Activated CD4-positive, alpha-beta memory T cell treated with anti-CD3 and anti-CD28 coated beads for 36 hours (primary cell): Measurements from ENCODE around the gene PNMA1. TPM values are rescaled to one million over a fixed set of nuclear protein-coding genes. Genes with fewer than 3 reads are reported as not detected.

ENCODE experiments used
- CTCF ChIA-PET: fragments of 350-600 bp; sonication (Branson Sonifier 250); formaldehyde crosslinking; loops from one replicate; lab custom pipeline; 2021; ENCODE audit warnings: antibody characterized with exemption, inconsistent platforms; lab: Charles Lee
- POLR2A ChIA-PET: fragments of 350-600 bp; sonication (Branson Sonifier 250); formaldehyde crosslinking; loops from one replicate; lab custom pipeline; 2021; ENCODE audit warnings: antibody characterized with exemption; lab: Charles Lee
- DNase-seq: peaks from one replicate; pipeline ENCODE4 v3.0.0-alpha.2; 2020
- H3K27ac Mint-ChIP-seq: one replicate; pipeline ENCODE4 v1.8.0; 2021; ENCODE audit warnings: mixed read lengths
- H3K27me3 Mint-ChIP-seq: one replicate; pipeline ENCODE4 v1.8.0; 2021; ENCODE audit warnings: mixed read lengths
- H3K36me3 Mint-ChIP-seq: one replicate; pipeline ENCODE4 v1.8.0; 2021; ENCODE audit warnings: mixed read lengths
- H3K4me1 Mint-ChIP-seq: one replicate; pipeline ENCODE4 v1.8.0; 2021; ENCODE audit warnings: low read depth, mixed read lengths
- H3K4me3 Mint-ChIP-seq: one replicate; pipeline ENCODE4 v1.8.0; 2021; ENCODE audit warnings: mild to moderate bottlenecking, mixed read lengths
- H3K9me3 Mint-ChIP-seq: one replicate; pipeline ENCODE4 v1.8.0; 2021; ENCODE audit warnings: mixed read lengths
- intact Hi-C: fragments of 100-400 bp; cut with micrococcal nuclease; formaldehyde crosslinking; loops from one replicate; pipeline ENCODE4 v1.15.1; 2023
- total RNA-seq, 2 experiments: library from RNA; stranded (reverse); gene quantifications; one replicate each; pipeline ENCODE4 v1.2.3, GENCODE V29; 2021

PNMA1 gene
- total RNA-seq, 2 experiments from 2014 or later, result 28.2 to 28.3 TPM

- Mint-ChIP-seq H3K4me1 (peaks cover 44% of the 10 kb centered on the region), H3K36me3 (peaks cover 69% of the 10 kb centered on the region), H3K9me3 (no peaks in the 10 kb centered on the region), H3K4me3 (peak overlapping the region; percentile 13), H3K27me3 (no peaks in the 10 kb centered on the region), H3K27ac (peak overlapping the region; percentile 73)
- ChIA-PET CTCF (interaction anchor here (0.7 to 9.4 kb wide), 5 partner anchors 10 to 102 kb away, joined by 3 to 181 read pairs (median 3); no protein-coding TSS in a partner anchor), POLR2A (interaction anchor here (0.7 kb wide), 1 partner anchor 90 kb away, joined by 3 read pairs; no protein-coding TSS in a partner anchor)
- no peak for DNase-seq
- intact Hi-C loops, result no loop called here
These were observed 9.8 kb upstream of the PNMA1 start for GRCh38 chr14:73723797-73724661.

- Mint-ChIP-seq H3K27me3 (no peaks in the 10 kb centered on the region), H3K27ac (peak overlapping the region; percentile 73)
- POLR2A ChIA-PET, result interaction anchor here (0.7 to 0.8 kb wide), 3 partner anchors 12 to 91 kb away, joined by 3 read pairs; no protein-coding TSS in a partner anchor
These were observed 9.2 kb upstream of the PNMA1 start for GRCh38 chr14:73723406-73723796.

GRCh38 chr14:73722581-73722980 is 8.4 kb upstream of the PNMA1 start:
- intact Hi-C loops, result no loop called here

More at GRCh38 chr14:73723406-73723796, 9.2 kb upstream of the PNMA1 start:
- Mint-ChIP-seq H3K4me3 (no peak overlapping the region), H3K36me3 (peaks cover 63% of the 10 kb centered on the region), H3K4me1 (peaks cover 38% of the 10 kb centered on the region), H3K9me3 (no peaks in the 10 kb centered on the region)
- intact Hi-C loops, result no loop called here
- DNase-seq, result no peak
- CTCF ChIA-PET, result interaction anchor here (0.7 to 1.7 kb wide), 4 partner anchors 10 to 35 kb away, joined by 3 to 5 read pairs (median 3); no protein-coding TSS in a partner anchor

GRCh38 chr14:73721101-73721821 is 7.1 kb upstream of the PNMA1 start:
- intact Hi-C loops, result no loop called here
- no peak for DNase-seq
- Mint-ChIP-seq H3K4me3 (no peak overlapping the region), H3K4me1 (peaks cover 34% of the 10 kb centered on the region), H3K9me3 (no peaks in the 10 kb centered on the region), H3K27ac (peak overlapping the region; percentile 9), H3K36me3 (peaks cover 58% of the 10 kb centered on the region), H3K27me3 (no peaks in the 10 kb centered on the region)
- ChIA-PET POLR2A (interaction anchor here (0.6 to 1.1 kb wide), 3 partner anchors 8 to 93 kb away, joined by 3 read pairs; no protein-coding TSS in a partner anchor), CTCF (interaction anchor here (1.9 kb wide), 1 partner anchor 104 kb away, joined by 4 read pairs; no protein-coding TSS in a partner anchor)

More at GRCh38 chr14:73722581-73722980, 8.4 kb upstream of the PNMA1 start:
- no peak for DNase-seq
- Mint-ChIP-seq H3K9me3 (no peaks in the 10 kb centered on the region), H3K4me3 (no peak overlapping the region), H3K27ac (peak overlapping the region; percentile 54), H3K27me3 (no peaks in the 10 kb centered on the region), H3K4me1 (peaks cover 37% of the 10 kb centered on the region), H3K36me3 (peaks cover 64% of the 10 kb centered on the region)
- ChIA-PET POLR2A (interaction anchor here (0.8 to 1.1 kb wide), 3 partner anchors 9 to 65 kb away, joined by 3 read pairs; no protein-coding TSS in a partner anchor), CTCF (interaction anchor here (1.7 kb wide), 1 partner anchor 30 kb away, joined by 3 read pairs; no protein-coding TSS in a partner anchor)

- no peak overlapping the region for H3K4me3 Mint-ChIP-seq
- no peaks in the 10 kb centered on the region for H3K27me3 Mint-ChIP-seq
- peak overlapping the region; percentile 23 for H3K27ac Mint-ChIP-seq
- no peak for DNase-seq
- ChIA-PET POLR2A (no interaction called here), CTCF (interaction anchor here (1.2 to 1.9 kb wide), 2 partner anchors 8 to 105 kb away, joined by 4 read pairs; no protein-coding TSS in a partner anchor)
- H3K36me3 Mint-ChIP-seq, result peaks cover 56% of the 10 kb centered on the region
- peaks cover 28% of the 10 kb centered on the region for H3K4me1 Mint-ChIP-seq
- intact Hi-C loops, result no loop called here
- H3K9me3 Mint-ChIP-seq, result no peaks in the 10 kb centered on the region
These were observed 6.5 kb upstream of the PNMA1 start for GRCh38 chr14:73720636-73721035.

- ChIA-PET CTCF (interaction anchor here (1.2 to 1.9 kb wide), 2 partner anchors 9 to 106 kb away, joined by 4 read pairs; no protein-coding TSS in a partner anchor), POLR2A (interaction anchor here (1.0 kb wide), 1 partner anchor 13 kb away, joined by 3 read pairs; no protein-coding TSS in a partner anchor)
- no peak overlapping the region for H3K4me3 Mint-ChIP-seq
- H3K27me3 Mint-ChIP-seq, result no peaks in the 10 kb centered on the region
- H3K9me3 Mint-ChIP-seq, result no peaks in the 10 kb centered on the region
- H3K36me3 Mint-ChIP-seq, result peaks cover 52% of the 10 kb centered on the region
- DNase-seq, result no peak
- peaks cover 25% of the 10 kb centered on the region for H3K4me1 Mint-ChIP-seq
- no peak overlapping the region for H3K27ac Mint-ChIP-seq
- intact Hi-C loops, result loop anchor here (10.0 kb wide), 1 partner anchor 325 kb away; no protein-coding TSS in a partner anchor
These were observed 5.6 kb upstream of the PNMA1 start for GRCh38 chr14:73719791-73720190.

GRCh38 chr14:73719361-73719760 is 5.2 kb upstream of the PNMA1 start:
- intact Hi-C loops, result loop anchor here (10.0 kb wide), 1 partner anchor 325 kb away; no protein-coding TSS in a partner anchor
- Mint-ChIP-seq H3K4me1 (peaks cover 25% of the 10 kb centered on the region), H3K27me3 (no peaks in the 10 kb centered on the region), H3K9me3 (no peaks in the 10 kb centered on the region), H3K4me3 (no peak overlapping the region), H3K27ac (no peak overlapping the region), H3K36me3 (peaks cover 49% of the 10 kb centered on the region)
- DNase-seq, result no peak
- ChIA-PET POLR2A (interaction anchor here (1.0 kb wide), 1 partner anchor 13 kb away, joined by 3 read pairs; no protein-coding TSS in a partner anchor), CTCF (interaction anchor here (1.2 to 1.9 kb wide), 2 partner anchors 9 to 106 kb away, joined by 4 read pairs; no protein-coding TSS in a partner anchor)

- no peaks in the 10 kb centered on the region for H3K27me3 Mint-ChIP-seq
- H3K4me1 Mint-ChIP-seq, result peaks cover 18% of the 10 kb centered on the region
- ChIA-PET CTCF (no interaction called here), POLR2A (interaction anchor here (1.0 kb wide), 1 partner anchor 9 kb away, joined by 3 read pairs; no protein-coding TSS in a partner anchor)
- no peaks in the 10 kb centered on the region for H3K9me3 Mint-ChIP-seq
- peaks cover 44% of the 10 kb centered on the region for H3K36me3 Mint-ChIP-seq
- intact Hi-C loops, result loop anchor here (10.0 kb wide), 1 partner anchor 326 kb away; no protein-coding TSS in a partner anchor
- DNase-seq, result no peak
- H3K27ac Mint-ChIP-seq, result no peak overlapping the region
- H3K4me3 Mint-ChIP-seq, result no peak overlapping the region
These were observed 4.5 kb upstream of the PNMA1 start for GRCh38 chr14:73718418-73719251.

- peak overlapping the region; percentile 14 for H3K27ac Mint-ChIP-seq
- no peak overlapping the region for H3K4me3 Mint-ChIP-seq
- POLR2A ChIA-PET, result interaction anchor here (1.0 kb wide), 1 partner anchor 10 kb away, joined by 3 read pairs; no protein-coding TSS in a partner anchor
- DNase-seq, result no peak
- H3K27me3 Mint-ChIP-seq, result no peaks in the 10 kb centered on the region
- intact Hi-C loops, result loop anchor here (10.0 kb wide), 1 partner anchor 327 kb away; no protein-coding TSS in a partner anchor
- peaks cover 44% of the 10 kb centered on the region for H3K36me3 Mint-ChIP-seq
- H3K9me3 Mint-ChIP-seq, result no peaks in the 10 kb centered on the region
- CTCF ChIA-PET, result interaction anchor here (1.0 to 1.7 kb wide), 2 partner anchors 12 to 16 kb away, joined by 3 to 8 read pairs; no protein-coding TSS in a partner anchor
- peaks cover 13% of the 10 kb centered on the region for H3K4me1 Mint-ChIP-seq
These were observed 3.7 kb upstream of the PNMA1 start for GRCh38 chr14:73717711-73718417.

- Mint-ChIP-seq H3K4me3 (no peak overlapping the region), H3K27me3 (no peaks in the 10 kb centered on the region), H3K36me3 (peaks cover 41% of the 10 kb centered on the region), H3K27ac (no peak overlapping the region), H3K9me3 (no peaks in the 10 kb centered on the region), H3K4me1 (peaks cover 10% of the 10 kb centered on the region)
- ChIA-PET POLR2A (no interaction called here), CTCF (interaction anchor here (1.0 to 1.7 kb wide), 2 partner anchors 12 to 15 kb away, joined by 3 to 8 read pairs; no protein-coding TSS in a partner anchor)
- DNase-seq, result no peak
- intact Hi-C loops, result loop anchor here (10.0 kb wide), 1 partner anchor 328 kb away; no protein-coding TSS in a partner anchor
These were observed 3.1 kb upstream of the PNMA1 start for GRCh38 chr14:73717266-73717665.
